ENCODE results near the gene ADARB2.

ADARB2 gene

DNA sequence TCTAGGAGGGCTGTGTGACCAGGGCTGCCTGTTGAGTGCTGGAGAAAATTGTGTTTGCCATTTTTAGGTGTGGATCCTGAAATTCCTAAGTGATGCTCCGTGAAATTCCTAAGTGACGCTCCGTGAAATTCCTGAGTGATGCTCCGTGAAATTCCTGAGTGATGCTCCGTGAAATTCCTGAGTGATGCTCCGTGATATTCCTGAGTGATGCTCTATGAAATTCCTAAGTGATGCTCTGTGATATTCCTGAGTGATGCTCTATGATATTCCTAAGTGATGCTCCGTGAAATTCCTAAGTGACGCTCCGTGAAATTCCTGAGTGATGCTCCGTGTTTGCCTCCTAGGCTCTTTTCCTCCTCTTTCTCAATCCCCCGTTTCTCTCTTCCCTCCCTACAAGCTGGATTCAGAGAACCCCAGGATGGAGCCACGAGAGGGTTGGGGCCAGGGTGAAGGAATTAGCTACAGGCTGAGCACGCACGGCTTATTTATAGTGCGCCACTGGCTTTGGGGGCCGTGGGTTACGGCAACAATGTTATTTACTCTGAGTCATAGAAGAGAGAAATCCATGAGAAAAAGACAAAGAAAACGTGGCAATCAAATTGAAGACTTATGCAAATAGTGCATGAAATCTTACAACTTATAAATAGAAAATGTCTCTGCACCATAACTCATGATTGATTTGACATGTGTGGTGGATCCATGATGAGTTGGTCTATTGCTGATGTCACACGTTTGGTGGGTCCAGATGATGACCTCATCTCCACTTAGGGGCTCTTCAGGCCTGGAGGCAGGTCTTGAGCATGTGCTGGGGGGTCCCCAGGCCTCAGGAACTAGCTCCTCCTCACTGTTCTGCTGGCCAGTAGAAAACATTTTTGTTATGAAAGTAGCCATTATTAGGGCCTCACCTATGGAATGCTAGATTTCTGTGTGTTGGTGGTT, 456.6 kb downstream of the ADARB2 start:
- no peak for DNase-seq (ENCODE audit: low read depth)

GRCh38 chr10:1278306-1278705, 459.0 kb downstream of the ADARB2 start:
- no peak for DNase-seq (ENCODE audit: low read depth)

GRCh38 chr10:1274701-1275544, 462.4 kb downstream of the ADARB2 start:
- DNase-seq (ENCODE audit: low read depth), result no peak

GRCh38 chr10:1274111-1274661, 463.1 kb downstream of the ADARB2 start:
- no peak for DNase-seq (ENCODE audit: low read depth)

- DNase-seq (ENCODE audit: low read depth), result no peak
These were observed 463.8 kb downstream of the ADARB2 start for GRCh38 chr10:1273372-1274105.

- DNase-seq (ENCODE audit: low read depth), result no peak
These were observed 464.6 kb downstream of the ADARB2 start for GRCh38 chr10:1272777-1273161.

- no peak for DNase-seq (ENCODE audit: low read depth)
These were observed 465.1 kb downstream of the ADARB2 start for GRCh38 chr10:1272079-1272776.

- no peak for DNase-seq (ENCODE audit: low read depth)
These were observed 466.4 kb downstream of the ADARB2 start for GRCh38 chr10:1270906-1271305.

DNA sequence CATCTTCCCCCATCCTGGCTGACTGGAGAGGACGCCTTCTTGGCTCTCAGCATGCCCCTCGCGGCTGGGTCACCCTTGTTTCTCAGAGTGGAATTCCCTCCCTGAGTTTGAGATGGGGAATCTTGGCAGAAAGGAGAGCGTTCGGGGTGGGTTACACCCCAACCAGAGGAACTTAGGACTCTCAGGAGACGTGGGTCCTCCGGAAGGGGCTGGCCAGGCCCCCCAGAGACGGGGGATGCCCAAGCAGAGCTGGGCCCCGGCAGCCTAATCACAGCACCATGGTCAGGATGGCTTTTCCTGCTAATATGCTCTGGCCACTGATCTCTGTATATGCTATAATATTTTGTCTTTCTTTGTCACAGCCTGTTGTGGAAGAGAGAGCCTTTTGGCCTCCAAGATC, 466.8 kb downstream of the ADARB2 start:
- DNase-seq (ENCODE audit: low read depth), result no peak

- DNase-seq (ENCODE audit: low read depth), result no peak
These were observed 468.5 kb downstream of the ADARB2 start for GRCh38 chr10:1268831-1269230.

GRCh38 chr10:1267568-1267967, 469.8 kb downstream of the ADARB2 start:
- DNase-seq (ENCODE audit: low read depth), result no peak

- DNase-seq (ENCODE audit: low read depth), result no peak
These were observed 470.2 kb downstream of the ADARB2 start for GRCh38 chr10:1267148-1267547.

GRCh38 chr10:1266033-1266802, 471.1 kb downstream of the ADARB2 start:
- no peak for DNase-seq (ENCODE audit: low read depth)

DNA sequence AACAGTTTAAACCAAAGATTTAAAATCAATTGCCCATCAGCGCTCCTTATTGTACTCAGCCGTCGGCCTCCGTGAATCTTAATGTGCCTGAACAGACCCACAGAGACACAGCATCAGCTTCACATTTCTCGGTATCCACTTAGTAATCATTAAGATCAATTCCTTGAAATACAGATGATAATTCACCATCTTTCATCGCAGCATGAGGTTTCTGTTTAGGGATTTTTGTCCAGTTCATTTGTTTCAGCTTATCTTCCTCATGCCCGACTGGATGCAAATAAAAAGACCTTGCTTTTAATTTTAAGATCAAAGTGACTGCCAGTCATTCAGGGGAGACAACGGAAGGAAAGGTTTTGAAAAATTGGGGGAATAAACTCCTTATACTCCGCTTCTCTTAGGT, 473.3 kb downstream of the ADARB2 start:
- no peak for DNase-seq (ENCODE audit: low read depth)

DNA sequence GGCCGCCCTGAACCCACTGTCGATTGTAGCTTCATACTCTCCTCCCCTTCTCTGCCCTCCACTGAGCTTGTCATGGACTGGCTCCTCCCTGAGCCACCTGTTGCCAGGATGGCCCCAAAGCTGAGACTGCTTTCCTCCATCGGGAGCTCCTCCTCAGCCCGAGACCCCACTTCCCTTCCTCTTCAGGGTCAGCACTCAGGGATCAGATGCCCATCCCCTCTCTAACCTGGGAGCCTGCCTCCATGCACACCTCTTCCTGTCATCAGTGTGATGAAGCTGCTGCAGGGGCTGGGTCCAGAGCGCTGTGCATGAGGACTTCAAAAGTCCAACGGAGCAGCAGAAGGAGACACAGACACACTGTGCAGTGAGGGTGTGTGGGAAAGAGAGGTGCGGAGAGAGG, 480.1 kb downstream of the ADARB2 start:
- no peak for DNase-seq (ENCODE audit: low read depth)

DNA sequence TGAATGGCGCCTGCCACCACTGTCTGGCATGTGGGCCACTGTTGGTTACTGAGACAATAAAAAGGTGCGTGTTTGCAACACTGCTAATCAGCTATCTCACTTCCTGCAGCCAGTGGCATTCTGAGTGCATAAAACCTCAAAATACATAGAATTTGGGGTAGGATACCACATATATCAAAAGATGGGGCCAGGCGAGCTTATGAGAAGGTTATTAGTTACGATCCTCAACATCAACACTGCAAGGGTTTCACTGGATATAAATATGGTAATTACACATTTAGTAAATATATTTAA, 480.9 kb downstream of the ADARB2 start:
- DNase-seq (ENCODE audit: low read depth), result no peak

DNA sequence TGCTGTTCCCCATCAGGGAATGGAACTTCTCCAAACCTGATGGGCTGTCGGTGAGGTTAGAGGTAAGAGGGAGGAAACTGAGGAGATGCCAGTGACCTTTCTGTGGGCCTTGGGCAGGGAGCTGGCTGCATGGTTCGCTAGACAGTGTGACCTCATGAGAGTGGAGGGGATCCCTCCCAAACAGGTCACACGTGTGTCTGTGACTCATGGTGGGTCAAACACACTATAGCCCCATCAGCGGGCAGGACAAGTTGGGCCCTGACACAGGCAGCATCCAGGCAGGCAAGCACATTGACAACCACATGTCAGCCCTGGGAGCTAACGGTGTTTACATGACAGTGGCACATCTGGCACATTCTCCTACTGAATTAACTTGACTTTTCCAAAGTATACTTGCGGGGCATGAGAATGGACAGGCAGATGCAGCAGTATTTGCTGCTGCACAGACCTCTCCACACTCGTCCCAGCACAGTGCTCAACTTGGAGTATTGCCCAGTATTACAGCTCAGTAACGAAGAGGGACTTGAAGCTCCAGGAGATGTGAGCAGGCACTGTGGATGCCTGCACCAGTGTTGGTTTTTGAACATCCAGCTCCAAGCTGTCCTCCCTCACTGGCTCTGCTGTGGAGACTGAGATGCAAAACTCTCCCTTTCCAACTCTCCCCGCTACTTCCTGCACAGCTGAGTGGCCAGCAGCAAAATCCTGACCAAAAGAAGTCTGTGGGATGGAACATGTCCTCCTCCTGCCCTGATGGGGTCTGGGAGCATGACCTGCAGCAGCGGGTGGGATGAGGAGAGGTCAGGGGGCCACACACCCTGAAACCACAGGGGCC, 481.5 kb downstream of the ADARB2 start:
- DNase-seq (ENCODE audit: low read depth), result no peak

DNA sequence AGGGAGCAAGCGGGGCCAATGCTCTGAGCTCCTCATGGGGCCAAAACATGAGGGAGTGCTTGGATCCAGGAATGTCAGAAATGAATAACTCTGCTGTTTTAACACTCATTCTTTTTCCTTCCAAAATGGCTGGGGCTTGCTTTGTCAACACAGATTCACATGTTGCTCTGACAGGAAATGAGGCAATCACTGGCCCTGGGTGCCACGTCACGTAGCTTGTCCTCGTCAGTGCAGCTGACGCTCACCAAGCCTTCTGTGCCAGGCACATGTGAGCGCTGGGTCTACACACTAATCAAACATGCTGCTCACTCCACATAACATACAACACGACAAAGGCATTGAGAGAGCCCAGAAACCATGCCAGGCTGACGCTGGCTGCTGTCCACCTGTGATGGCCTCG, 482.2 kb downstream of the ADARB2 start:
- no peak for DNase-seq (ENCODE audit: low read depth)

GRCh38 chr10:1253523-1254353, 483.6 kb downstream of the ADARB2 start:
- no peak for DNase-seq (ENCODE audit: low read depth)
